Activated effector memory CD4-positive, alpha-beta T cell treated with anti-CD3 and anti-CD28 coated beads, Interleukin-2, amount 50 U/mL, for 16 hours (primary cell): ENCODE measurements around the gene SRD5A3.

Experiments
- DNase-seq: peaks from one replicate; pipeline ENCODE4 v3.0.0-alpha.2; 2020

The SRD5A3 gene

GRCh38 chr4:55410431-55410830 lies 64.4 kb downstream of the SRD5A3 start:
- DNase-seq, result no peak

GRCh38 chr4:55411621-55412020 lies 65.6 kb downstream of the SRD5A3 start:
- no peak for DNase-seq

GRCh38 chr4:55416176-55416575 lies 70.1 kb downstream of the SRD5A3 start:
- no peak for DNase-seq
